HG02840 (cell line): Measurements from ENCODE around the gene GOPC.
A peak's percentile ranks its signal among the peaks of the same experiment; 100 is the strongest.
"Not testable (repeated sequence)": the region's sequence is repeated elsewhere in the genome, so short reads cannot be mapped to it uniquely, and the experiment has no call there.

Source experiments
- ATAC-seq: cut with Tn5 transposase; IDR thresholded peaks from one replicate; pipeline ENCODE4 v1.9.1; 2021; ENCODE audit warnings: mild to moderate bottlenecking, moderate library complexity, moderate number of reproducible peaks; ENCODE audit not compliant: unreplicated experiment, low FRiP score

The GOPC gene

GRCh38 chr6:117602151-117602898 lies at the start of gene GOPC:
GOPC (minus strand) TSS chr6:117602511; CDS start chr6:117602288, 223 bp downstream.
- peak; percentile 91 for ATAC-seq

- not testable (repeated sequence) for ATAC-seq
Observed at GRCh38 chr6:117651984-117652383, 49.7 kb upstream of the GOPC start.

GRCh38 chr6:117642976-117643375 lies 40.7 kb upstream of the GOPC start:
- ATAC-seq, result no peak

GRCh38 chr6:117637770-117638169 lies 35.5 kb upstream of the GOPC start:
- ATAC-seq, result no peak

- ATAC-seq, result no peak
Observed at GRCh38 chr6:117629119-117629660, 26.9 kb upstream of the GOPC start.

- no peak for ATAC-seq
Observed at GRCh38 chr6:117627533-117627932, 25.2 kb upstream of the GOPC start.

- no peak for ATAC-seq
Observed at GRCh38 chr6:117624869-117625481, 22.7 kb upstream of the GOPC start.

GRCh38 chr6:117619178-117619577 lies 16.9 kb upstream of the GOPC start:
- ATAC-seq, result no peak

- no peak for ATAC-seq
Observed at GRCh38 chr6:117617210-117618035, 15.1 kb upstream of the GOPC start.

GRCh38 chr6:117616391-117617209 lies 14.3 kb upstream of the GOPC start:
- ATAC-seq, result no peak

GRCh38 chr6:117615750-117616390 lies 13.6 kb upstream of the GOPC start:
- no peak for ATAC-seq

GRCh38 chr6:117613920-117614560 lies 11.7 kb upstream of the GOPC start:
- no peak for ATAC-seq

GRCh38 chr6:117607511-117607910 lies 5.2 kb upstream of the GOPC start:
- no peak for ATAC-seq

GRCh38 chr6:117605169-117605826 lies 3.0 kb upstream of the GOPC start:
- peak; percentile 41 for ATAC-seq

- ATAC-seq, result no peak
Observed at GRCh38 chr6:117603821-117604220, 1.5 kb upstream of the GOPC start.

GRCh38 chr6:117602899-117603588 lies 733 bp upstream of the GOPC start:
- no peak for ATAC-seq

GRCh38 chr6:117601811-117602150 lies 530 bp downstream of the GOPC start:
- peak; percentile 15 for ATAC-seq
